ENCODE data around the gene TOP3A.

TOP3A gene

DNA sequence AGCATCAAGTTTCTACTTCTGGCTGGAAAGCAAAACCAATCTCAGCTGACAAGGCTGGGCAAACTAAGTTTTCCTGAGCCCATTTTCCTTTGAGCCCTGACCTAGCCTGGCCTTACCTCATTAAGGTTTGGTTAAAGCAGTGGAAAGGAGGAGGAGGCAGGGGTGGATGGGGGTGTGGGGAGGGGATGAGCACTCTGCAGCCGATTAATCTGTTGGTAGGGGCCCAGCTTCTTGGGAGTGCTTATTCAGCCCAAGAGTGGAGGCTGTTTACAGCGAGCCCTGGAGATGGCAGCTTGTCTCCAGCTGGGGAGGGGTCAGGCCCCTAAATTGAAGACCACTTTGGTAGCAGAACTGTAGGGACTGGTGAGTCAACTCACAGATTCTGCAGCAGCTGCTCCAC lies 12.3 kb upstream of the TOP3A start:
- Histone ChIP-seq H3K36me3 (peaks cover 28 to 100% (median 68%) of the 10 kb centered on the region in 3 donors), H3K27me3 (no peaks in the 10 kb centered on the region), H3K4me1 (no peaks in the 10 kb centered on the region), H3K9me3 (no peaks in the 10 kb centered on the region), H3K27ac (no peak overlapping the region), H3K4me3 (no peak overlapping the region)
- DNase-seq: no peak
- TF ChIP-seq CTCF (IDR thresholded peaks at IDR 0.05): no peak
- intact Hi-C loops (cut with DNase I; ENCODE audit: low total_unique reads): no loop called here

DNA sequence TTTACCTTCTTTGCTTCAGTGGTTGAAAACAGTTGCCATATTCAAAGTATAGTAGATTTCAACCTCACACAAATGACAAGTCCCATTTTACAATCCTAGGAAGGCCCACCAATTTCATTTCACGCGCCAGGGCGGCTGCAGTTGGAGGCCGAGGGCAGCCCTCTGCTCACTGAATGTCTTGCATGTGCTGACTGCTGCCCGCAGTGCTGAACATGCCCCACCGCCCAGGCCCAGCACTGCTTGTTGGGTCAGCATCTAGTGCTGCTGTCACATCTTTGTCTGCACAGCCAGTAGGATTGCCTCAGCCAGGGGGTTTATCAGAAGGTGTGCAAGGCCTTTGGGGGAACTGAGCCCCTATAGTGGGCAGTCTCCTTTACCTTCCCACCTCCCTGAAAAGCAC lies 11.8 kb upstream of the TOP3A start:
- Histone ChIP-seq H3K36me3 (peaks cover 28 to 100% (median 70%) of the 10 kb centered on the region in 3 donors), H3K27ac (no peak overlapping the region)
- intact Hi-C loops (cut with DNase I; ENCODE audit: low total_unique reads): no loop called here

DNA sequence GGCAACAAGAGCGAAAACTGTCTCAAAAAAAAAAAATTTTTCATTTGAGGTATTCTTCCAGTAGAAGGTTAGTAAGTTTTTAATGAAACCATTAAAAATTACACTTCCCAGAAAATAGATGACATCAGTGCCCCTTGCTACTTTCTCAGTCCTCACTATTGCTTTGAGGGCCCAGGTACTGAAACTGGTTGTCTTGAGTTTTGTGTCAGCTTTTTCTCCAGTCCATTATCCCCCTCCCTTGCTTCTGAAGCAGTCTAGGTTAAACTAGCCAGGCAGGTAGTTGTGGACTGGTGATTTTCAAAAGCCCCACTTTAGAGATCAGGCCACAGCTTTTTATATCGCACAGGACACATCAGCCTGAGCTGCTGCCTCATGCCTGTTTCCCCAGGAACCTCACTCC lies 11.2 kb upstream of the TOP3A start:
- TF ChIP-seq CTCF (IDR thresholded peaks at IDR 0.05): no peak
- Histone ChIP-seq H3K27ac (no peak overlapping the region), H3K36me3 (peaks cover 28 to 100% (median 70%) of the 10 kb centered on the region in 3 donors), H3K4me3 (no peak overlapping the region), H3K4me1 (no peaks in the 10 kb centered on the region), H3K9me3 (no peaks in the 10 kb centered on the region), H3K27me3 (no peaks in the 10 kb centered on the region)
- intact Hi-C loops (cut with DNase I; ENCODE audit: low total_unique reads): no loop called here
- DNase-seq: no peak

More for the DNA sequence above, 11.8 kb upstream of the TOP3A start:
- Histone ChIP-seq H3K4me1 (no peaks in the 10 kb centered on the region), H3K27me3 (no peaks in the 10 kb centered on the region), H3K4me3 (no peak overlapping the region), H3K9me3 (no peaks in the 10 kb centered on the region)
- no peak for TF ChIP-seq CTCF (IDR thresholded peaks at IDR 0.05)
- DNase-seq: no peak

GRCh38 chr17:18324140-18325050 lies 9.6 kb upstream of the TOP3A start:
- Histone ChIP-seq H3K4me1 (peaks cover 0 to 14% (median 8%) of the 10 kb centered on the region in 4 donors), H3K27ac (no peak overlapping the region), H3K4me3 (no peak overlapping the region), H3K9me3 (no peaks in the 10 kb centered on the region), H3K36me3 (peaks cover 34 to 100% (median 84%) of the 10 kb centered on the region in 3 donors), H3K27me3 (no peaks in the 10 kb centered on the region)
- TF ChIP-seq CTCF (IDR thresholded peaks at IDR 0.05): no peak
- DNase-seq: peak in 1 of 2 donors; percentile 47
- intact Hi-C loops (cut with DNase I; ENCODE audit: low total_unique reads): no loop called here

GRCh38 chr17:18323507-18324139 lies 8.8 kb upstream of the TOP3A start:
- Histone ChIP-seq H3K4me1 (peaks cover 0 to 22% (median 13%) of the 10 kb centered on the region in 4 donors), H3K4me3 (no peak overlapping the region), H3K9me3 (no peaks in the 10 kb centered on the region), H3K36me3 (peaks cover 34 to 100% (median 81%) of the 10 kb centered on the region in 3 donors), H3K27ac (no peak overlapping the region), H3K27me3 (no peaks in the 10 kb centered on the region)
- intact Hi-C loops (cut with DNase I; ENCODE audit: low total_unique reads): no loop called here
- no peak for TF ChIP-seq CTCF (IDR thresholded peaks at IDR 0.05)
- no peak for DNase-seq
